ENCODE data around the gene FAM3D. TPM values are rescaled to one million over a fixed set of nuclear protein-coding genes. Genes with fewer than 3 reads are reported as not detected.

Gene FAM3D
- total RNA-seq, 2 donors from 2014 or later = 646 to 707 TPM

GRCh38 chr3:58613236-58614132 is 53.1 kb downstream of the FAM3D start:
- H3K27ac ChIP-seq = no peak overlapping the region
- no peaks in the 10 kb centered on the region for H3K9me3 ChIP-seq
- intact Hi-C loops (cut with DNase I) = no loop called here
- H3K36me3 ChIP-seq = no peaks in the 10 kb centered on the region
- no peak overlapping the region for H3K4me3 ChIP-seq
- no peak for TF ChIP-seq CTCF (IDR thresholded peaks at IDR 0.05)
- no peak overlapping the region for H3K9ac ChIP-seq (ENCODE audit: low read depth in 2 of 2, low read length in 2 of 2)
- no peaks in the 10 kb centered on the region for H3K4me1 ChIP-seq
- DNase-seq = no peak
- no peaks in the 10 kb centered on the region for H3K27me3 ChIP-seq

GRCh38 chr3:58612830-58613229 is 53.7 kb downstream of the FAM3D start:
- Histone ChIP-seq H3K4me1 (no peaks in the 10 kb centered on the region), H3K9me3 (no peaks in the 10 kb centered on the region), H3K36me3 (no peaks in the 10 kb centered on the region), H3K4me3 (no peak overlapping the region), H3K27me3 (no peaks in the 10 kb centered on the region), H3K27ac (no peak overlapping the region), H3K9ac (ENCODE audit: low read depth in 2 of 2, low read length in 2 of 2) (no peak overlapping the region)
- DNase-seq = no peak
- no peak for TF ChIP-seq CTCF (IDR thresholded peaks at IDR 0.05)
- intact Hi-C loops (cut with DNase I) = no loop called here

- DNase-seq = no peak
- no peak for TF ChIP-seq CTCF (IDR thresholded peaks at IDR 0.05)
- Histone ChIP-seq H3K9me3 (no peaks in the 10 kb centered on the region), H3K27me3 (no peaks in the 10 kb centered on the region), H3K4me3 (no peak overlapping the region), H3K27ac (no peak overlapping the region), H3K9ac (ENCODE audit: low read depth in 2 of 2, low read length in 2 of 2) (no peak overlapping the region), H3K4me1 (no peaks in the 10 kb centered on the region), H3K36me3 (no peaks in the 10 kb centered on the region)
- intact Hi-C loops (cut with DNase I) = no loop called here
Measured at GRCh38 chr3:58609990-58610389, 56.6 kb downstream of the FAM3D start.

GRCh38 chr3:58608648-58609047 is 57.9 kb downstream of the FAM3D start:
- Histone ChIP-seq H3K4me3 (no peak overlapping the region), H3K36me3 (no peaks in the 10 kb centered on the region), H3K27me3 (no peaks in the 10 kb centered on the region), H3K9ac (ENCODE audit: low read depth in 2 of 2, low read length in 2 of 2) (no peak overlapping the region), H3K4me1 (no peaks in the 10 kb centered on the region), H3K27ac (no peak overlapping the region), H3K9me3 (no peaks in the 10 kb centered on the region)
- intact Hi-C loops (cut with DNase I) = no loop called here
- DNase-seq = no peak
- no peak for TF ChIP-seq CTCF (IDR thresholded peaks at IDR 0.05)

GRCh38 chr3:58607816-58608215 is 58.8 kb downstream of the FAM3D start:
- Histone ChIP-seq H3K27me3 (no peaks in the 10 kb centered on the region), H3K9me3 (no peaks in the 10 kb centered on the region), H3K36me3 (no peaks in the 10 kb centered on the region), H3K27ac (no peak overlapping the region), H3K4me3 (no peak overlapping the region), H3K9ac (ENCODE audit: low read depth in 2 of 2, low read length in 2 of 2) (no peak overlapping the region), H3K4me1 (no peaks in the 10 kb centered on the region)
- no peak for TF ChIP-seq CTCF (IDR thresholded peaks at IDR 0.05)
- no peak for DNase-seq
- intact Hi-C loops (cut with DNase I) = no loop called here
